ENCODE measurements around the gene COTL1. TPM values are rescaled to one million over a fixed set of nuclear protein-coding genes. Genes with fewer than 3 reads are reported as not detected.

COTL1 gene
- total RNA-seq, 1 experiment from 2014 or later: 408 TPM

DNA sequence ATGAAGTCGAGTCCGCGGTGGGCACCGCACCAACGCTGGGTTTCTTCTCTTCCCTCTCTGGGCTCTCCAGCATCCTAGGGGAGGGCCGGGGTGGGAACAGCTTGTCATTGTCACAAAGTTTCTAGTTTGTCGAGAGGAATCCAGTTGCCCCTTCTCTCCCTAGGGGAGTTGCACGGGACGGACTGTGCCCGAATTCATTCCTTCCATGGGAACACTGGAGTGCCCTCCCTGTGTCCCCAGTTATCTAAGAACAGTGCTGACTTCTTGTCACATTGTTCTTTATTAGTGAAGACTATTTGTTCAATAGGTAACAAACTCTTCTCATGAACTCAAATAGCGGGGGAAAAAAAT is 31.6 kb upstream of the COTL1 start:
- Histone ChIP-seq H4K20me1 (ENCODE audit: low read length) (no peaks in the 10 kb centered on the region), H3K4me1 (ENCODE audit: insufficient read depth, low read length) (peaks cover 7% of the 10 kb centered on the region; the same call in 1 of the 2 replicates), H3K4me3 (ENCODE audit: low read length) (peak overlapping the region; percentile 90), H3K36me3 (ENCODE audit: low read depth, low read length) (no peaks in the 10 kb centered on the region; the same call in none of the 2 replicates), H3K9me3 (ENCODE audit: low read length) (no peaks in the 10 kb centered on the region), H3K4me2 (ENCODE audit: low read length) (peak overlapping the region; percentile 93), H3K79me2 (ENCODE audit: low read length) (peaks cover 10% of the 10 kb centered on the region), H3K9me2 (replicated peaks; ENCODE audit: low read length) (no peaks in the 10 kb centered on the region), H2AFZ (ENCODE audit: low read length) (no peak overlapping the region), H3K27me3 (ENCODE audit: low read length) (no peaks in the 10 kb centered on the region), H3K27ac (ENCODE audit: low read length) (no peak overlapping the region), H3F3A (ENCODE audit: low read length, unreplicated experiment) (no peaks in the 10 kb centered on the region), H3K9ac (ENCODE audit: low read length) (no peak overlapping the region; the same call in 1 of the 2 replicates)
- ChIA-PET CTCF (interaction anchor here (0.6 kb wide), 1 partner anchor 61 kb away, joined by 3 read pairs; no protein-coding TSS in a partner anchor), POLR2A (ENCODE audit: unreplicated experiment) (no interaction called here)
- intact Hi-C loops (cut with micrococcal nuclease): no loop called here
- no TSS peak for BruUV-seq (replicated peaks)
- ATAC-seq (no peak), DNase-seq (no peak)
- TF ChIP-seq EZH2 (IDR thresholded peaks at IDR 0.05; ENCODE audit: low read length, unreplicated experiment) (no peak), EZH2phosphoT487 (IDR thresholded peaks at IDR 0.05; ENCODE audit: borderline replicate concordance, low read length) (no peak)

DNA sequence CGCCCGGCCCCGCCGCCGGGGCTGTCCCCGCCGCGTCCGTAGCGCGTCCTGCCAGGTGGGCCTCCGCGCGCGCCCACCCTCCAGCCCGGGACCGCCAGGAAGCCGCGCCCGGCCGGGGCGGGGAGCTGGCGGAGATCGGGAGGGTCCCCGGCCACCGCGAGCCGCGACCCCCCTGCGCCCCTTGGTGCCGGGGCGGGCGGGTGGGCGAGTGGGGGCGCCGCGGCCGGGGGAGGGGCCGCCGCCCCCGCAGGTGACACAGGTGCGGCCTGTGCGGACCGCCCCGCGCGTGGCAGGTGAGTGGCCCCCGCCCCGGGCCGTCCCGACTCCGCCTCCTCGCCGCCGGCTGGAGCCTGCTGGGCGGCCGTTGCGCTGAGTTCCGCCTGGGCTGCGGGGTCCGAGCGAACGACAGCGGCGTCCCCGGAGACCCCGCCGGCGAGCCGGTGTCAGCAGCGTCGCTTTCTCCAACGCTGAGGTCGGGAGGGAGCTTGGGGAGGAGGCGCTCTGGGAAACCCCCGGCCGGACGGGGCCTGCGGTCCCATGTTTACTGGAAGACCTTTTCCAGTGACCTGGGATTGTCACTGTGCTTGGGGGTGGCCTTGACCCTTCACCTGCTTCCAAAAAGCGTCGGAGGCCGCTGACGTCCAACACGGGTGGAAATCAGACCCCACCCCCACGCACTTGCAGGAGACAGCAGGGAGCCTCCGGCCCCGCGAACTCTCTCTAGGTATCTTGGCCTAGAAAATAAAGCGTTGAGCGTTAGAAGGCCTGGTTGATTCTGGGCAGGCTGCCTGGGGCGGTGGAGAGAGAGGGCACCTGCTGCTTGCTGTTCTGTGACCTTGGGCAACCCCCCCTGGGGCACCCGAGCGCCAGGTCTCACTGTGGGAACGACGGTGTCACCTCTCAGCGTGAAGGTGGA is 31.0 kb upstream of the COTL1 start:
- intact Hi-C loops (cut with micrococcal nuclease): no loop called here
- TF ChIP-seq EZH2phosphoT487 (IDR thresholded peaks at IDR 0.05; ENCODE audit: borderline replicate concordance, low read length) (no peak), EZH2 (IDR thresholded peaks at IDR 0.05; ENCODE audit: low read length, unreplicated experiment) (no peak)
- TF ChIP-seq, protein P1, sequence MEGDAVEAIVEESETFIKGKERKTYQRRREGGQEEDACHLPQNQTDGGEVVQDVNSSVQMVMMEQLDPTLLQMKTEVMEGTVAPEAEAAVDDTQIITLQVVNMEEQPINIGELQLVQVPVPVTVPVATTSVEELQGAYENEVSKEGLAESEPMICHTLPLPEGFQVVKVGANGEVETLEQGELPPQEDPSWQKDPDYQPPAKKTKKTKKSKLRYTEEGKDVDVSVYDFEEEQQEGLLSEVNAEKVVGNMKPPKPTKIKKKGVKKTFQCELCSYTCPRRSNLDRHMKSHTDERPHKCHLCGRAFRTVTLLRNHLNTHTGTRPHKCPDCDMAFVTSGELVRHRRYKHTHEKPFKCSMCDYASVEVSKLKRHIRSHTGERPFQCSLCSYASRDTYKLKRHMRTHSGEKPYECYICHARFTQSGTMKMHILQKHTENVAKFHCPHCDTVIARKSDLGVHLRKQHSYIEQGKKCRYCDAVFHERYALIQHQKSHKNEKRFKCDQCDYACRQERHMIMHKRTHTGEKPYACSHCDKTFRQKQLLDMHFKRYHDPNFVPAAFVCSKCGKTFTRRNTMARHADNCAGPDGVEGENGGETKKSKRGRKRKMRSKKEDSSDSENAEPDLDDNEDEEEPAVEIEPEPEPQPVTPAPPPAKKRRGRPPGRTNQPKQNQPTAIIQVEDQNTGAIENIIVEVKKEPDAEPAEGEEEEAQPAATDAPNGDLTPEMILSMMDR (conservative IDR thresholded peaks at IDR 0.05; ENCODE audit: low read depth, low read length): no peak
- peak; percentile 26 for DNase-seq

DNA sequence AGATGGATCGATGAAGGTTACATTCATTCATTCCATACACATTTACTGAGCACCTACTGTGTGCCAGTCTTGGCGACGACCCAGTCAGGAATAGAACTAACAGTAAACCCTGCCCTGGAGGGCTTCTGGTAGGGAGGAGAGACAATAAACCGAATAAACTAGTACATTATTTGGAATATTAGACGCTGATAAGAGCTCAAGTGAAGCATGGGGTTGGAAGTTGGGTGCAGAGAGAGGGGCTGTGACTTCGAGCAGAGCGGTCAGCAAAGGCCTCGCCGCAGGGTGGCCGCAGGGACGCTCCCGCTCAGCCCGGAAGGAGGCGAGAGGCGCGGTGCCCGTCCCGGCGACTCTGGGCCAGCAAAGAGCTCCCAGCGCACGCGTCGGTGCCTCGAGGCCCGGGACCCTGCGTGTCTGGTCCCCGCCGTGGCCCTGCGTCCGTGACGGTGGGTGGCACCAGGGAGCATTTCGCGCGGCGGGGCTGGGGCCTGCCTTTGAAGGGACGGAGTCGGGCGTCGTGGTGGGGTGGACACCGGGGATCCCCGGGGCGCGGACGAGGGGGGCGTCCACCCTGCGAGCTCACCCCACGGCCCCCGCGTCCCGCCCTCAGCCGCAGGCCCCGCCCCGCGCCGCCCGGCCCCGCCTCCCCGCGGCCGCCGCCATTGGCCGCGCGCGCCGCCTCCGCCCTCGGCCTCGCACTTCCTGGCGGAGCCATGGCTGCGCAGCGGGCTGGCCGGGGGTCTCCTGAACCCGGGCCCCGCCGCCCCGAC is 30.1 kb upstream of the COTL1 start, which contains the start of gene KLHL36:
Gene KLHL36, plus strand, starts transcription at position 684 of the 767 bp plus-strand sequence. CDS start 2,357 bp downstream, outside the sequence.
- peak within 1 kb of the TSS; percentile 93 for H3K4me2 ChIP-seq (ENCODE audit: low read length)
- H3K4me1 ChIP-seq (ENCODE audit: insufficient read depth, low read length): peaks cover 14% of the 10 kb centered on the region
- H3K36me3 ChIP-seq (ENCODE audit: low read depth, low read length): no peaks in the 10 kb centered on the region; the same call in none of the 2 replicates
- POLR2A ChIA-PET (ENCODE audit: unreplicated experiment): interaction anchor here (0.6 kb wide), 1 partner anchor 65 kb away, joined by 3 read pairs; no protein-coding TSS in a partner anchor
- DNase-seq (peak; percentile 19), ATAC-seq (peak; percentile 85)
- no TSS peak for BruUV-seq (replicated peaks)
- H3K27ac ChIP-seq (ENCODE audit: low read length): no peak within 1 kb of the TSS
- H3K9me2 ChIP-seq (replicated peaks; ENCODE audit: low read length): no peaks in the 10 kb centered on the region
- no peaks in the 10 kb centered on the region for H3F3A ChIP-seq (ENCODE audit: low read length, unreplicated experiment)
- H2AFZ ChIP-seq (ENCODE audit: low read length): peak within 1 kb of the TSS; percentile 92
- no peaks in the 10 kb centered on the region for H3K27me3 ChIP-seq (ENCODE audit: low read length)
- peaks cover 10% of the 10 kb centered on the region for H3K79me2 ChIP-seq (ENCODE audit: low read length)
- no peaks in the 10 kb centered on the region for H4K20me1 ChIP-seq (ENCODE audit: low read length)
- peak within 1 kb of the TSS; percentile 90 for H3K4me3 ChIP-seq (ENCODE audit: low read length)
- H3K9me3 ChIP-seq (ENCODE audit: low read length): no peaks in the 10 kb centered on the region
- TF ChIP-seq EZH2phosphoT487 (IDR thresholded peaks at IDR 0.05; ENCODE audit: borderline replicate concordance, low read length) (no peak), EZH2 (IDR thresholded peaks at IDR 0.05; ENCODE audit: low read length, unreplicated experiment) (no peak)
- TF ChIP-seq, protein P1 (conservative IDR thresholded peaks at IDR 0.05; ENCODE audit: low read depth, low read length): no peak
- intact Hi-C loops (cut with micrococcal nuclease): no loop called here
- peak within 1 kb of the TSS; percentile 72 for H3K9ac ChIP-seq (ENCODE audit: low read length)
- CTCF ChIA-PET: no interaction called here

More for the DNA sequence above, 31.0 kb upstream of the COTL1 start:
- BruUV-seq (replicated peaks): TSS peak; percentile 30
- peak overlapping the region; percentile 15; the same call in 1 of the 2 replicates for H2AFZ ChIP-seq (ENCODE audit: low read length)
- H3K9me3 ChIP-seq (ENCODE audit: low read length): no peaks in the 10 kb centered on the region
- peaks cover 7% of the 10 kb centered on the region for H3K4me1 ChIP-seq (ENCODE audit: insufficient read depth, low read length)
- no peaks in the 10 kb centered on the region; the same call in none of the 2 replicates for H3K36me3 ChIP-seq (ENCODE audit: low read depth, low read length)
- H3K9me2 ChIP-seq (replicated peaks; ENCODE audit: low read length): no peaks in the 10 kb centered on the region
- ChIA-PET CTCF (interaction anchor here (0.6 kb wide), 1 partner anchor 61 kb away, joined by 3 read pairs; no protein-coding TSS in a partner anchor), POLR2A (ENCODE audit: unreplicated experiment) (no interaction called here)
- H3K27me3 ChIP-seq (ENCODE audit: low read length): no peaks in the 10 kb centered on the region
- H3K4me3 ChIP-seq (ENCODE audit: low read length): peak overlapping the region; percentile 90
- ATAC-seq: peak; percentile 79
- H3K79me2 ChIP-seq (ENCODE audit: low read length): peaks cover 10% of the 10 kb centered on the region
- H4K20me1 ChIP-seq (ENCODE audit: low read length): no peaks in the 10 kb centered on the region
- peak overlapping the region; percentile 72 for H3K9ac ChIP-seq (ENCODE audit: low read length)
- H3K27ac ChIP-seq (ENCODE audit: low read length): no peak overlapping the region
- peak overlapping the region; percentile 93 for H3K4me2 ChIP-seq (ENCODE audit: low read length)
- H3F3A ChIP-seq (ENCODE audit: low read length, unreplicated experiment): no peaks in the 10 kb centered on the region
